Measurements from ENCODE around the gene ERICH3.

GRCh38 chr1:74641161-74641560 lies 32.4 kb downstream of the ERICH3 start:
- TF ChIP-seq CTCF (optimal IDR thresholded peaks at IDR 0.05 in 1 of 3, IDR thresholded peaks at IDR 0.05 in 1 of 3, conservative IDR thresholded peaks at IDR 0.05 in 1 of 3; ENCODE audit: extremely low read depth in 1 of 3, insufficient read depth in 2 of 3, low read length in 3 of 3) (no peak), EZH2 (IDR thresholded peaks at IDR 0.05; ENCODE audit: low read length) (no peak)

Measured in keratinocyte (primary cell).